ENCODE measurements around the gene CTDSPL. TPM values are rescaled to one million over a fixed set of nuclear protein-coding genes. Genes with fewer than 3 reads are reported as not detected.

CTDSPL gene
- total RNA-seq, 4 donors from 2014 or later = 78.9 to 130 (median 111) TPM

DNA sequence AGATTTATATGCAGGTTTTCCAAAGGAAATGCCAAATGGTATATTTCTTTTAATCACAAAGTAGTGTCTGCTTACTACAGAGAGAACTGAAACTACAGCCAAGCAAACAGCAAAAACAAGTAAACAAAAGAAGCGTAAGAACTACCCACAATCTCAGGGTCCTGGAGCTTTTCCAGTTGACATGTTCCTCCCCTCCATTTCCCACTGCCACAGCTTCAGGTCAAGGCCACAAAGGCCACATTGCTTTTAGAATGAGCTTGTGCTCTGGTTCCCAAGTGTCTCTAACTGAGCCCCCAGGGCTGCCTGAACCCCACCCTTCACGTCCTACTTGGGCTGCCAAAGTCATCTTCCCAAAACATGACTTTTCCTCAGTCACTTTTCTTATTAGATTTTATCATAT is 24.1 kb downstream of the CTDSPL start:
- H3K36me3 ChIP-seq = no peaks in the 10 kb centered on the region
- peaks cover 49% of the 10 kb centered on the region for H3K4me1 ChIP-seq
- H3K9me3 ChIP-seq = no peaks in the 10 kb centered on the region
- no peak for DNase-seq (ENCODE audit: low spot score in 2 of 2)
- H3K4me3 ChIP-seq = no peak overlapping the region
- TF ChIP-seq EP300 (IDR thresholded peaks at IDR 0.05) (no peak), POLR2A (IDR thresholded peaks at IDR 0.05) (no peak), POLR2AphosphoS5 (IDR thresholded peaks at IDR 0.05) (no peak)
- TF ChIP-seq, protein P1, sequence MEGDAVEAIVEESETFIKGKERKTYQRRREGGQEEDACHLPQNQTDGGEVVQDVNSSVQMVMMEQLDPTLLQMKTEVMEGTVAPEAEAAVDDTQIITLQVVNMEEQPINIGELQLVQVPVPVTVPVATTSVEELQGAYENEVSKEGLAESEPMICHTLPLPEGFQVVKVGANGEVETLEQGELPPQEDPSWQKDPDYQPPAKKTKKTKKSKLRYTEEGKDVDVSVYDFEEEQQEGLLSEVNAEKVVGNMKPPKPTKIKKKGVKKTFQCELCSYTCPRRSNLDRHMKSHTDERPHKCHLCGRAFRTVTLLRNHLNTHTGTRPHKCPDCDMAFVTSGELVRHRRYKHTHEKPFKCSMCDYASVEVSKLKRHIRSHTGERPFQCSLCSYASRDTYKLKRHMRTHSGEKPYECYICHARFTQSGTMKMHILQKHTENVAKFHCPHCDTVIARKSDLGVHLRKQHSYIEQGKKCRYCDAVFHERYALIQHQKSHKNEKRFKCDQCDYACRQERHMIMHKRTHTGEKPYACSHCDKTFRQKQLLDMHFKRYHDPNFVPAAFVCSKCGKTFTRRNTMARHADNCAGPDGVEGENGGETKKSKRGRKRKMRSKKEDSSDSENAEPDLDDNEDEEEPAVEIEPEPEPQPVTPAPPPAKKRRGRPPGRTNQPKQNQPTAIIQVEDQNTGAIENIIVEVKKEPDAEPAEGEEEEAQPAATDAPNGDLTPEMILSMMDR (IDR thresholded peaks at IDR 0.05) = no peak
- no peak overlapping the region for H3K27ac ChIP-seq
- no peaks in the 10 kb centered on the region for H3K27me3 ChIP-seq
- WGBS = 50% methylated on average over 2 of the region's 2 CpGs

DNA sequence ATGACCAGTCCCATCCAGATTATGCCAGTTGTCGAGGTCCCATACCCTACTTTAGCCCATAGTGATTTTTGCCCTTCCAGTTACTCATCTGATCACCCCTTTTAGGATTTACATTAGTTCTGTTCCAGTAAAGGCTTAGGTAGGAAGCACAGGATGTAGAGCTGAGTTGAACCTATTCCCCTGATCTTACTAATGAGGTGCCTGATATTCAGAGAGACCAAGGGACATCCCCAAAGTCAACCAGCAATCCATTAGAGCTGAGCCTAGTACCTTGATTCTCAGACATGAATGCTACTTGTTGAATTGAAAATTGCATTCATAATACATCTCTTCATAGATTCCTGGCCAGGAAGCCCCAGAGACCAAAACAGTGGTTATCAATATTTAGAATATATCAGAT is 24.7 kb downstream of the CTDSPL start:
- no peaks in the 10 kb centered on the region for H3K36me3 ChIP-seq
- no peak for DNase-seq (ENCODE audit: low spot score in 2 of 2)
- no peaks in the 10 kb centered on the region for H3K27me3 ChIP-seq
- H3K4me1 ChIP-seq = peaks cover 55% of the 10 kb centered on the region
- no peaks in the 10 kb centered on the region for H3K9me3 ChIP-seq
- 93% methylated on average over 1 of the region's 1 CpG for WGBS
- H3K27ac ChIP-seq = no peak overlapping the region
- TF ChIP-seq POLR2AphosphoS5 (IDR thresholded peaks at IDR 0.05) = no peak
- TF ChIP-seq, protein P1 (IDR thresholded peaks at IDR 0.05) = no peak
- TF ChIP-seq EP300 (IDR thresholded peaks at IDR 0.05) = no peak
- no peak for TF ChIP-seq POLR2A (IDR thresholded peaks at IDR 0.05)
- no peak overlapping the region for H3K4me3 ChIP-seq

DNA sequence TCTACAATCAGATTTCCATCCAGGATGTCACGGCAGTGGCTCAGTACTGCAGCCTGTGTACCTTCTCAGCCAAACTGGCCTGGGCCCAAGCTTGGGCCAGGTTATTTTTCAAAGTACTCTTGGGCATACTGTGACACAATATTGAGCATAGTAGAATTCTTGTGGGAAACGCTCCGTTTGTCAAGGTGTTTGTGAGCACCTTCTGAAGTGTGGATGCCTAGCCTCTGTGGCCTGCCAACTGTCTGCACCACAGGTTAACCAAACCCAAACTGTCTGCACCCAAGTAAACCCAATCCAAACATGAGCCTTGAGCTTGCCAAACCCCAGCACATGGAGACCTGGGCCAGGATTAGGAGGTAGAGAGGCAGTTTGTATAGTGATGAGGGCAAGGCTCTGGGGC is 25.4 kb downstream of the CTDSPL start:
- peaks cover 56% of the 10 kb centered on the region for H3K4me1 ChIP-seq
- no peak overlapping the region for H3K27ac ChIP-seq
- no peaks in the 10 kb centered on the region for H3K9me3 ChIP-seq

DNA sequence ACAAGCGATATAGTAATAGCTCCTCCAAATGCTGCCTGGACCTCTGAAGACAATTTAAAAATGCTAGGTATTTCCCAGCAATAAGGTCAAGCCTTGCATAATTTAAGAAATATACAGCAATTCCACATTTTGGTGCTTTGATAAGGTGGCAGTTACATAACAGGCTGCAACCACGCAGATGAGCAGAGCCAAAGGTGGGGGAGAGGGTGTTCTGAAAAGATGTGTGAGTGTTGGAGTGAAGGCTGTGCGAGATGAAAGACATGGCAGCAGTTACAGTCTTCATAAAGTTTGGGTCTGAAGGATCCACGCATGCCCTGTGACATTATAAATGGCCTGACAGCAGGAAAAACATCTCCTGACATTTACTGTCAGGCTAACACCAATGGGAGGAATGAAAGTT is 26.1 kb downstream of the CTDSPL start:
- no peaks in the 10 kb centered on the region for H3K27me3 ChIP-seq
- H3K4me1 ChIP-seq = peaks cover 57% of the 10 kb centered on the region
- DNase-seq (ENCODE audit: low spot score in 2 of 2) = no peak
- TF ChIP-seq POLR2AphosphoS5 (IDR thresholded peaks at IDR 0.05) (no peak), EP300 (IDR thresholded peaks at IDR 0.05) (no peak), POLR2A (IDR thresholded peaks at IDR 0.05) (no peak)
- TF ChIP-seq, protein P1 (IDR thresholded peaks at IDR 0.05) = no peak
- WGBS = 84% methylated on average over 4 of the region's 4 CpGs
- H3K27ac ChIP-seq = no peak overlapping the region
- H3K4me3 ChIP-seq = no peak overlapping the region
- H3K36me3 ChIP-seq = no peaks in the 10 kb centered on the region
- H3K9me3 ChIP-seq = no peaks in the 10 kb centered on the region

More for the DNA sequence above, 25.4 kb downstream of the CTDSPL start:
- TF ChIP-seq EP300 (IDR thresholded peaks at IDR 0.05) = no peak
- TF ChIP-seq, protein P1 (IDR thresholded peaks at IDR 0.05) = no peak
- no peak for TF ChIP-seq POLR2A (IDR thresholded peaks at IDR 0.05)
- TF ChIP-seq POLR2AphosphoS5 (IDR thresholded peaks at IDR 0.05) = no peak
- 36% methylated on average over 1 of the region's 3 CpGs for WGBS
- Histone ChIP-seq H3K36me3 (no peaks in the 10 kb centered on the region), H3K4me3 (no peak overlapping the region), H3K27me3 (no peaks in the 10 kb centered on the region)
- DNase-seq (ENCODE audit: low spot score in 2 of 2) = no peak

DNA sequence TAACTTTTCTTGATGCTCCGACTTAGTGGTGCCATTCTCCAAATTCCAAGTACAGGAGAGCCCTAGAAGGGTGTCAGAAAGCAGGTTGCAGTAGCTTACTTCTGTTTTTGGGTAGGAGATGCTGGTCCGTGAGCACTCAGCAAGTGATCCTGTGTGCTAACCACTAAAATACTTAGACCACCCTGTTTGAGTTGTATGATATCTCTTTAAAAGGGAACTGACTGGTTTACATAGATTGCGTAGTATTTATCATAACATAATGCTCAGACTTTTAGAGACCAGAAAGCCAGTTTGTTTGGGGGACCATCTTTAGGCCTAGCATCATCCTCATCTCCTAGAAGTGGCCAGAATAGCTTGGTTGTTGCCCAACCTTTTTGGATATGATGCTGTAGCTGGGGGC is 26.7 kb downstream of the CTDSPL start:
- Histone ChIP-seq H3K9me3 (no peaks in the 10 kb centered on the region), H3K27ac (no peak overlapping the region), H3K36me3 (no peaks in the 10 kb centered on the region), H3K4me3 (no peak overlapping the region), H3K4me1 (peaks cover 58% of the 10 kb centered on the region), H3K27me3 (no peaks in the 10 kb centered on the region)
- TF ChIP-seq EP300 (IDR thresholded peaks at IDR 0.05) = no peak
- TF ChIP-seq, protein P1 (IDR thresholded peaks at IDR 0.05) = no peak
- TF ChIP-seq POLR2A (IDR thresholded peaks at IDR 0.05) = no peak
- no peak for DNase-seq (ENCODE audit: low spot score in 2 of 2)
- 76% methylated on average over 3 of the region's 3 CpGs for WGBS

Measured in suprapubic skin (tissue), 4 donors.